GM18520 (cell line): ENCODE measurements around the gene PARD3.
"Not testable (repeated sequence)": the region's sequence is repeated elsewhere in the genome, so short reads cannot be mapped to it uniquely, and the experiment has no call there.

Source experiments
- ATAC-seq: cut with Tn5 transposase; IDR thresholded peaks from one replicate; pipeline ENCODE4 v1.9.1; 2021; ENCODE audit not compliant: unreplicated experiment

The PARD3 gene

DNA sequence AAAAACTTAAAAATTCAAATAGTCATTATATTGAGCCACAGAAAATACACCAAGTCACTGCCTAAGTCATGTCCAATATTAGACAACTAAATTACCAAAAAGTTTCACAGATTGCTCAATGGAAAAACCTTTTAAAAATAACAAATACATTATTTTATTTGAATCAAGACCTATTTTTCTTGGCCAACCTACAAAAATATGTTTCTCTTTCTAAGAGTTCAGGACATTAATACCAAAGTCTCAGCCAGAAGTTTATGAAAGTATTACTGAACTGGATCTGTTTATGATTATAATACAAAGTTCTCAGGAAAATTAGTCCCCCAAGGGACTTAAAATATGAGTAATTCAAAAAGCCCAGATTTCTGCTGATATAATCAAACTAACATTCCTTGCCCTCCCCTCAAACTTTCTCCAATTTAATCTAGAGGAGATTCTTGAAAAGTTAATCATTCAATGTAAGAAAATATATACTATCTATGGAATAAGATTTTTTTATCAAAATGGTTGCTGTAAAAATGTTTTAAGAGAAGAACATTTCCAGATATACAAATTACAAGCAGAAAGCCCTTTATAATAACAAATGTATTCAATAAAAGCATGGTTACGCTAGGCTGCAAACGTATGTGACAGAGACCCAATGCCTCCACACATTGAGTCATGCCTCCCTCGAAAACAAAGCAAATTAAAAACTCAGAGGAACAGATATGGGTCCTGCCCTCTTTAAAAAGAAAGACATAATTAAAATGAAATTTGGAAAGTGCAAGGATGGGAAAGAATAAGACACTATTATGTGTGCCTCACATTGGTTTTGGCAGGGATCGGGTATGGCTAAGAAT is 381.6 kb downstream of the PARD3 start:
- ATAC-seq = no peak

DNA sequence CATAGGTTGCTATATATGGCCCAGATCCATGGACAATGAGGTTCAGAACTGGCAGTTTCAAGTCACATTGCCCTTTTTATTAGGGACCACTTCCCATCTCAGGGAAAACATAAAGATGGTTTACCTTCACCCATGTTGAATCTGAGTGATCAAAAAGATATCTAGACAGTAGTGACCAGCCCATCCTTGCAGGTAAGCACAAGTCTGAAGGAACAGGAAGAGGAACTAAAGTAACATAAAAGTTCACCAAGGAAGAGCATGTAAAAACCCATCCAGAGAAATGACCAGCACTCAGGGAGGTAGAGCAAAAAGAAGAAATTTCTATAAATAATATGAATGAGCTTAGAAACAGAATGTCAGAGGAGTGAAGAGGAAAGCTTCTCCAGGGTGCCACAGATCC is 382.5 kb downstream of the PARD3 start:
- no peak for ATAC-seq

DNA sequence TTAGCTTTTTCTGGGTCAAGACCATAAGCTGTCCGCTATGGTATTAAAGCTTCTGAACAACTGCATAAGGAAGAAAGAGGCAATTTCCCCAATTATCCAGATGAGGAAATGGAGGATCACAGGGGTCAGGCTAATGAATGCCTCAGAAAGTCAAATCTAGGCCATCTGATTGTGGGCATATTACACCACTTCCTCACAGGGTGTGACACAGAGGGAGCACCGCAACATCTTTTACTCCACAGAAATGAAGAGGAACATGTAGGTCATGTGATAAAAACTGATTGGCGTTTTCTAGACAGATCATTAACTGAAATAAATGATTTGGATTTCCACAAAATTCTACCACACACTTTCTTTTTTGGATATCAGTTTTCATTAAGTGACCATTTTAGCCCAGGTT is 384.4 kb downstream of the PARD3 start:
- no peak for ATAC-seq

DNA sequence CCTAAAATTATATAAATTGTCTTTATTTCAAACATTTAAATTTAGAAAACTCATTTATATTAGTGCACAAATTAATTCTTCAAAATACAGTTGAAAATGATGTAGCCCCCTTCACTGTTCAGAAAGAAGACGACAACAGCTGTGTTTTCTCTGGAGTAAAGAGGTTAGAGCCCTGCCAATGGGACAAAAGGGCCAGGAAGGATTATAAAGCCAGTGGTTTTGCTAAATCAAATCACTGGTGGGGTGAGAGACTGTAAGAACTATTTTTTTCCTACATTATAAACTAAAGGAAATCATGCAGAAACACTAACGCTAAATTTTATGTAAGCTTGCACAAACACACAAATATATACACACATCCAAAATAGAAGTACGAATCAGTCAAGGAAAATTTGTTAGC is 386.6 kb downstream of the PARD3 start:
- ATAC-seq = no peak

DNA sequence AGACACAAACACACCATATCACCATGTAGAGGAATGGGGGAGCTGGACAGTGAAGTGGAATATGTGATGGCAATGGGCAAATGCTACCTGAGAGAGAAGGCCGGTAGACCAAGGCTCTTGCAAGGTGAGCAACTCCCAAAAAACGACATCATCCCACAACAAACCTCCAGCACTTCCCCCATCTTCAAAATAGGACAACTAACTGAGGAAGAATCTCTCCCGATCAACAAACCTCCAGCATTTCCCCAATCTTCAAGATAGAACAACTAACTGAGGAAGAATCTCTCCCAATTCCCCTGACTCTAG is 387.2 kb downstream of the PARD3 start:
- ATAC-seq = no peak

DNA sequence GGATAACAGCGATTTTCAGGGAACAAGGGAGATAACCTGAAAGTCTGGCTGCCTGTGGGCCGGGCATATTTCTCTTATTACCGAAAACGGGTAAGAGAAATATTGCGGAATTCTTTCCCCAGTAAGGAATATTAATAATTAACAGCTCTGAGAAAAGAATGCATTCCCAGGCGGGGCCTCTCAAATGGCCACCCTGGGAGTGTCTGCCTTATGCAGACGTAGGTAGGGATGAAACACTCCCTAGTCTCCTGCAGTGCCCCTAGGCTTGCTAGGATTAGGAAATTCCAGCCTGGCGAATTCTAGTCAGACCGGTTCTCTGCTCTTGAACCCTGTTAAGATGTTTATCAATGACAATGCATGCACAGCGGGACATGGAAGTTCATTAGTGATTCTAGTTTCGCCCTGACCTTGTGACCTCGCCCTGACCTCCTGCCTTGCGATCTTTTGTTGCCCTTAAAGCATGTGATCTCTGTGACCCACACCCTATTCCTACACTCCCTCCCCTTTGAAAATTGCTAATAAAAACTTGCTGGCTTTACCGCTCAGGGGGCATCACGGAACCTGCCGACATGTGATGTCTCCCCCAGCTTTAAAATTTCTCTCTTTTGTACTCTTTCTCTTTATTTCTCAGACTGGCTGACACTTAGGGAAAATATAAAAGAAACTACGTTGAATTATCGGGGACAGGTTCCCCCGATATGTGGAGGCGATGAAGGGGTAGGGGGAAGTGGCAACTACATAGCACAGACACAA is 387.8 kb downstream of the PARD3 start:
- ATAC-seq = not testable (repeated sequence)

DNA sequence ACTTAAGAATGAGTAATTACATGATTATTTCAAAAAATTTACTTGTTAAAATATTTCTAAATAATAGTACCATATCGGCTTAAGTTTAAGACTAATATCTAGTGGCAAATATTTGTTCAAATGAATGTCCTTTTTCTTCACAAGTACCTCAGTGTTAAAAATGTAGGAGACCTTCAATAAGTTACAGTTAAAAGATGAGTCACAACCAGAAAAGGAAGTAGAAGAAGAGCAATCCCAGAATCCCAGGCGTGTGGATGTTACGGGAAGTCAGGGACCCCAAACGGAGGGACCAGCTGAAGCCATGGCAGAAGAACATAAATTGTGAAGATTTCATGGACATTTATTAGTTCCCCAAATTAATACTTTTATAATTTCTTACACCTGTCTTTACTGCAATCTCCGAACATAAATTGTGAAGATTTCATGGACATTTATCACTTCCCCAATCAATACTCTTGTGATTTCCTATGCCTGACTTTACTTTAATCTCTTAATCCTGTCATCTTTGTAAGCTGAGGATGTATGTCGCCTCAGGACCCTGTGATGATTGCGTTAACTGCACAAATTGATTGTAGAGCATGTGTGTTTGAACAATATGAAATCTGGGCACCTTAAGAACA is 388.4 kb downstream of the PARD3 start:
- ATAC-seq = not testable (repeated sequence)

DNA sequence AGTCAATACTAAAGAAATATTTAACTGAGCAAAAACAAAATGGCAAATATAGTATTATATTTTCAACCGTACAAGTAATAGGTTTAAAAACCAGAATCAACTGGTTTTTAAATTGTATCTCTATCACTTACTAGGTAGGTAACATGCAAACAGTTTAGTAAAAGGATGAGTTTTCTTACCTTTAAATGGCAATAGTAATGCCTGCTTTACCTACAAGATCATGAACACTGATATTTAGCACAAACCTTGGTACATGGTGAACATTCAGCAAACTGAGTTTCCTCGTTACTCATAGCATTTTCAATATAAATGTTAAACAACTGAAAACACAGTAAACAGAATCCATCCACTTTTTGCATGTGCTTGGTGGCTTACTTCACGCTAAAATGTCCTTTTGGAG is 389.1 kb downstream of the PARD3 start:
- ATAC-seq = no peak

DNA sequence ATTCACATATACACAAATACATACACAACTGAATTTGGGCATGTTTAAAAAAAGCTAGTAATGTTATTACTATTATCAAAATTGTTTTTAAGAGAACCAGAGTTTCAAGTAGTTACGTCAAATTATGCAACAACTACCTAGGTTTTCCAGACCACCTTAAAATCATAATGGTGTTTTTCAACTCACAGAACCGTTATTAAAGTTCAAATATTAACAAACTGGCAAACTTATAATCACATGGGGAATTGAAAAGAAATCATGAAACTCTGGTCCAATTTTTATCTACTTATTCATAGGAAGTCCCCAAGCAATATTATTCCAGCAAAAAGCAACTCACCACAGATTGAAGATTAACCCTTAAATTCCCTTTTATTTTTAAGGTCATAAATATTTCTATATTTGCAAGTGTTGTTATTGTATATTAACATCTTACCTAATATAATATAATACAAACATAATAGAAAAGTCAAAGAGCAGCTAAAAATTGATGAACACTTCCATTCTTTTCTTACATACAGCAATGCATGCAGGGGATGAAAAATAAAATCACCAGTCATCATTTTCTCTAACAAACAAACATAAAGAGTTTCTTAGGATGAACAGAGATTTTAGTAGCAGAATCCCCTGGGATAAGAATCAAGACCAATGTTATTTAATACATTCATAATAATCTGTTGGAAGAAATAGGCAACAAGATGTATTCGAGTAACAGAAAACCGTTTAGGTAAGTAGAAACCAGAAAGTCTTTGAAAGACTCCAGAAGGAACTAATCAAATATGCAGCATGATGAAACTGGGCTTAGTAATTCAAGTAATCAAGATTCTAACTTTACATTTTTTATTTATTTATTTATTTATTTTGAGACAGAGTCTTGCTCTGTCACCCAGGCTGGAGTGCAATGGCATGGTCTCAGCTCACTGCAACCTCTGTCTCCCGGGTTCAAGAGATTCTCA is 391.1 kb downstream of the PARD3 start:
- no peak for ATAC-seq

DNA sequence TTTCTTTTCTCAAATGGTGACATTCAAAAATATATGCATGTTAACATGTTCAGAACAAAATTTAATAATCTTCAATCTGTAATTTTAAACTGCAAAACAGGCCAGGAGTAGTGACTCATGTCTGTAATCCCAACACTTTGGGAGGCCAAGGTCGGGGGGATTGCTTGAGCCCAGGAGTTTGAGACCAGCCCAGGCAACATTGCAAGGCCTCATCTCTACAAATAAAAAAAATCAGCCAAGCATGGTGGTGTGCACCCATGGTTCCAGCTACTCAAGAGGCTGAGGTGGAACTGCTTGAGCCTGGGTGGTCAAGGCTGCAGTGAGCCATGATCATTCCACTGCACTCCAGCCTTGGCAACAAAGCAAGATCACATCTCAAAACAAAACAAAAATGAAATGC is 394.3 kb downstream of the PARD3 start:
- no peak for ATAC-seq

DNA sequence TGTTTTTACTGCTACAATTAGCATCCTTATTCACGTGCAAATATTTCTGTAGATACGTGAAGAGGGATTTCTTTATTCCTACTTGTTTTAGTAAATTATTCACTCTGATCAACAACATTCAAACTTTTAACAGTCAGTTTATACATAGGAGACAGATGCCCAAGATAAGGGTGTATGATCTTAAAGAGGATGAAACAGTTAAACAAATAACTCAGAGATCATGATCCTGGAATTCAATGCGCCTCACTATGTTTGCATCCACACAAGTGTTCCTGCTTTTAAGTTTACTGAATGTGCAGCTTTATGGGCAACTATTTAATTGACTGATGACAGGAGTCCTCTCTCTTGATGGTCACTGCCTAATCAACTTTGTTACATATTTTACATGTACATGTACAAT is 394.8 kb downstream of the PARD3 start:
- no peak for ATAC-seq

DNA sequence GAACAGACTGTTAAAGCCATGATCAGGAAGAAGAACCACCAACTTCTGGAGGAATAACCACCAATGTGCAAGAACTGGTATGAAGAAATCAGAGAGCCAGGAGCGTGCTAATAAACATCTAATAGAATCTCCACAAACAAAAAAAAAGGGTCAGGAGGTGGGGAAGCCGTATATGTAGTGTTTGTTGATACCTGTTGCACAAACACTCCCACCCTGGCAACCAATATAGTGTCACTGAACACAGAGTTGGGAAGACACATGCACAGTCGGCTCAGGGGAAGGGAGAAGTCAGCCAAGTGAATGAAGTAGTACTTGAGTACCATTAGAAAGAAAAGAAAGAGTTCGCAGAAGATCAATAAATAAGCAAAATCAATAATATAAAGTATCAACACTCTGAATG is 400.1 kb downstream of the PARD3 start:
- ATAC-seq = no peak

DNA sequence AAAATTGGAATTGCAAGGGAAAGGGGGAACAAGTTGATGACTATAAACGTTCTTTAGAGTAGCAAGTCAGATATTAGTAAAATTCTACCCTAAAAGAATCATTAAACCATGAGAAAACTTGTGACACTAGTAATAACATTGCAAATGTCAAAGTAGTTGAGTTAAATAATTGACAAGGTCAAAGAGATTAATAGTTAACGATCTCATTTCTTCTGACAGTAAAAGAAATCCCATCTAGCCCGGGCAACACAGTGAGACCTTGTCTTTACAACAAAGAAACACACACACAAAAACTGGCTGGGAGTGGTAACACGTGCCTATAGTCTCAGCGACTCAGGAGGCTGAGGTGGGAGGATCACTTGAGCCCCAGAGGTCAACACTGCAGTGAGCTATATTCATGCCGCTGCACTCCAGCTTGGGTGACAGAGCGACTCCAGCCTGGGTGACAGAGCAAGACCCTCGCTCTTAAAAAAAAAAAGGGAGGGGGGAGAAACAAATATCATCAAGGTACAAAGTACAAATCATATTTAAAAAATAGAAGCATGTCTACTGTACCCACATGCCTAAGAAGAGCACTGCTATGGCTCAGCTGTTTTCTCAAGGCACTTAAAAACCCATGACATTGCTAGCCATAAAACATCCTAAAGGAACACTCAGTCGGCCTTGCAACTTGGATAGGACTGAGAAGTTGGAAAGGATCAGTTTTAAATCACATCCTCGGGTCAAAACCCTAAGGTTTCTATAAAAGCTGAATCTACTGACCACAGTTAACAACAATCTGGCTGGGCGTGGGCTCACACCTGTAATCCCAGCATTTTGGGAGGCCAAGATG is 401.1 kb downstream of the PARD3 start:
- ATAC-seq = no peak

DNA sequence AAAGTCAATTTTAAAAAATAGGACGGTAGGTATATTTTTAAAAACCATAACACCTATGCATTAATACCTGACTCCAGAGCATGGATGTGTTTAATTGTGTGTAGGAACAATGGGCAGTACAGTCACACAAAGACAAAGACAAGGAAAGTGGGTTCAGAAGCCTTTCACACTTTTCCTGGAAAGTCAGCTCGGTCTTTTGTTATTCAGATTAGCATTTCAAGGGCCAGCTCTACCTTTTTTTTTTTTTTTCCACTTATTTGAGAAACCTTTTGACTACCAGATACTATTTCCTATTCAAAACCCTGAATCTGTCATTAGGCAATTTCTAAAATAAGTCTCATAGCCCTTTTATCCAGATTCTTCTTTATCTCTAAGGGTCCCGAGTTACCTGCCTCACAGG is 401.9 kb downstream of the PARD3 start:
- ATAC-seq = no peak

DNA sequence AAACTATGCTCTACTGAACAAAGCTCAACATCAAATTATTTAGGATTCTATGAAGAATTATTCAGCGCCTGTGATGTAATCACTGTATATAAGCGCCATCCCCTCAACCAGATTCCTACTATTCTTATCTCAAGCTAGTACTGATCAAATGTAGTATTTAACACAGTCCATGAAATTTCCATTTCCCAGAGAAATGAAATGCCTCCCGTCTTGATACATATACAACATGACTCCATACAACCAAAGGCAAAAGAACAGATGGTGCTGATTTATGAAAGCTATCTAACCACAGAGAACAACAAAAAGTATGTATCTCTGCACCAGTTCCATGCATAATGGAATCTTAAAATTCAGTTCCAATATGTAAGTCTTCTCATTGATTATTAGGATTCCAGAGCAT is 406.1 kb downstream of the PARD3 start:
- ATAC-seq = no peak

DNA sequence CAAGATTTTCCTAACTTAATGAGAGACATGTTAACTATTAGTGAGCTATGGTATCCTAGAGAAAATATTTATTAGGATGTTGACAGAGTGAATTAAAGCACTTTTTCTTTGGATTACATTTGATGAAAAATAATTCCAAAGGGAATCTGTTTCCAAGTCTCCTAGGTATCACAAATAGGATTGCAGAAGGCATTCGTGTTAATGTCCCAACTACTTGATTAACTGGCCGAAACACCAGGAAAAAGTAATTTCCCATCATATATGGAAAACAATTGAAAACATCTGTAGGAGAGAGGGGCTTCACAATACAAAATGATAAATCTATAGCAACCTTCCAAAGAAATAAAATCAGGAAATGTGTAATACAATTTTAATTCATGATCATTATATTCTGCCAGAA is 406.7 kb downstream of the PARD3 start:
- ATAC-seq = no peak

DNA sequence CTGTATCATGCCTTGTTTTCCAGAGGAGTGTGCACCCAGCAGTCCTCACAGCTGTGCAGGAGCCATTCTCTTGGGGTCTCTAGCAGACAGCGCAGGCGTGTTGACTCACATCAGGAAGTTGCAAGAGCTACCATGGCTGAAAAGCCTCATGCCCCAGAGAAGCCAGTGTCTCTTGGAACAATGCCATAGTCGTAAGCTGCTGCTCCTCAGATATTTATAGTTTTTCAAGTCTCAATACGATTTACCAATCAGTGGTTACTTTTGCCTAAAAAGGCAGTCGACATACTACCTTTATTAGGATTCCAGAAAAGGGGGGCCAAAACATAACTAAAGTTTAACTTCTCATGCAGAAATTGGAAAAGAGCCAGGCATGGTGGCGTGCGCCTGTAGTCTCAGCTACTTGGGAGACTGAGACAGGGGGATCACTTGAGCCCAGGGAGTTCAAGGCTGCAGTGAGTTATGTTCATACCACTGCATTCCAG is 407.7 kb downstream of the PARD3 start:
- ATAC-seq = no peak

DNA sequence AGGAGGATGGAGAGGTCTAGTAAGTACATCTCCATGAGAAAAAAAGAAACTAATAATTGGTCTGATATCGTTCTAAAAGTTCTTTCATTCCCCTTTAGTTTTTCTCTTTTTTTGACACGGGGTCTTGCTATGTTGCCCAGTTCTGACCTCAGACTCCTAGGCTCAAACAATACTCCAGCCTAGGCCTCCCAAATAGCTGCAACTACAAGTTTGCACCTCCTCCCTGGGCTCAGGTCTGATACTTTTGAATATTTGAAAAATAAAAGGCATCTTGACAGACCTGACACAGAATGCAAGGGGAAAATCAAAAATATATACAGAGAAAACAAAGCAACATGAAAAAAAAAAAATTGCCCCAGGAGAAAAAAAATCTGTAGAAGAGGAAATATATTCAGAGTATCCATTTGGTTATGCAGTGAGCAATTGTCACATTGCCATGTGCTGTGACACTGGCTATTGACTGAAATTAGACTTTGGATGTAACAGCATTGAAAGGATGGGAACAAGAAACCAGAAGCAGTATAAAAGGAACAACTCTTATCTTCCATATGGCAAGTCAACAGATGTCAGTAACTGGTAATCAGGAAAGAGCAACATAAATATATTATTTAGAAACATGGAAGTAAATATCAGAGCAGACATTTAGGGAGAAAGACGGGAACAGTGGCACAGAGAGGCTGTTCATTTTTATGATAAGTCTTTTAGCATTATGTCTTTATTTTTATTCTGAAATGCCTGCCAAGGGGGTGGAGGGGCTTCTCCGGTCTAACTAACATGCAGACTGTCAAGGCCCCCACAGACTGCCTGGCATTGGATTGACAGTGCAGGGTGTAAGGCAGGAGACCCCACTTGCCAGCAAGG is 408.4 kb downstream of the PARD3 start:
- ATAC-seq = no peak
